CD4-positive, alpha-beta T cell treated with Interferon gamma for 1 hour (primary cell): ENCODE data around the gene SNRNP25.
"Not testable (repeated sequence)": the region's sequence is repeated elsewhere in the genome, so short reads cannot be mapped to it uniquely, and the experiment has no call there.

ENCODE experiments used
- DNase-seq: peaks from one replicate; pipeline ENCODE4 v3.0.0-alpha.2; 2020

SNRNP25 gene

DNA sequence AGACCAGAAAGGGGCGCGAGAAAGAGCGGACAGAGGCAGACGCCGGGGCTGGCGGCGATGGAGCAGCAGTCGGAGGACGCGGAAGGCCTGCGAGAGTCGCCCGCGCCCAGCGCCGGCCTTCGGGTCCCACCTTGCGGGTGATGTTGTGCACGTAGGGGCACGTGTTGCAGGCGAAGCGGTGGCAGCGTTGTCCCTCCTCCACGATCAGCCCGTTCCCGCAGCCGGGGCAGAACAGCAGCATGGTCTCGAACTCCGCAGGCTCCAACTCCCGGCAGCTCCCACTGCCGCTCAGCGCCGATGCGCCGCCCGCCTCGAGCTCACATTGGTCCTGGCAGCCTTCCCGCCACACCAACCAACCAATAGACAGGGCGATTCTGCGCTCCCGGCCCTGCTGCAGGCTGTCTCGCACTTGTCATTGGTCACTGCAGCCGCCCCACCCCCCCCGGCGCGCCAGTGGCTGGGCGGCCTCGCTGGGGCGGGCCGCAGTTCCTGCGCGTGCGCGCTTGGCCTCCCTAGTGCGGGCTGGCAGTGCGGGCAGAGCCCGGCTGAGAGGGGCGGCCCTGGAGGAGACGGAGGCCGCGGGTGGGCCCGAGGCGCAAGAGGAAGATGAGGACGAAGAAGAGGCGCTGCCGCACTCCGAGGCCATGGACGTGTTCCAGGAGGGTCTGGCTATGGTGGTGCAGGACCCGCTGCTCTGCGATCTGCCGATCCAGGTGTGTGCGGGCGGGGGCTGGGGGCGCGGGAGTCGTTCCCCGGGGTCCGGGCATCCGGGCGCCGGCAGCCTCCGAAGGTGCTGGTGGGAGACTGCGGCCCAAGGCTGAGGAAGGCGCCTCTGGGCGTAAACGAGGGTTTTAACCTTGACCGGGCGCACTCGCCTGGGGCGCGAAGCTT, at the start of gene SNRNP25, which contains the start of gene POLR3K:
TSS of gene SNRNP25 (plus strand) at position 483 of the 891 bp plus-strand sequence. CDS start at position 672, 189 bp downstream.
TSS of gene POLR3K (minus strand) at position 263 of the 891 bp plus-strand sequence. CDS start at position 241, 22 bp downstream.
- DNase-seq = peak; percentile 98

DNA sequence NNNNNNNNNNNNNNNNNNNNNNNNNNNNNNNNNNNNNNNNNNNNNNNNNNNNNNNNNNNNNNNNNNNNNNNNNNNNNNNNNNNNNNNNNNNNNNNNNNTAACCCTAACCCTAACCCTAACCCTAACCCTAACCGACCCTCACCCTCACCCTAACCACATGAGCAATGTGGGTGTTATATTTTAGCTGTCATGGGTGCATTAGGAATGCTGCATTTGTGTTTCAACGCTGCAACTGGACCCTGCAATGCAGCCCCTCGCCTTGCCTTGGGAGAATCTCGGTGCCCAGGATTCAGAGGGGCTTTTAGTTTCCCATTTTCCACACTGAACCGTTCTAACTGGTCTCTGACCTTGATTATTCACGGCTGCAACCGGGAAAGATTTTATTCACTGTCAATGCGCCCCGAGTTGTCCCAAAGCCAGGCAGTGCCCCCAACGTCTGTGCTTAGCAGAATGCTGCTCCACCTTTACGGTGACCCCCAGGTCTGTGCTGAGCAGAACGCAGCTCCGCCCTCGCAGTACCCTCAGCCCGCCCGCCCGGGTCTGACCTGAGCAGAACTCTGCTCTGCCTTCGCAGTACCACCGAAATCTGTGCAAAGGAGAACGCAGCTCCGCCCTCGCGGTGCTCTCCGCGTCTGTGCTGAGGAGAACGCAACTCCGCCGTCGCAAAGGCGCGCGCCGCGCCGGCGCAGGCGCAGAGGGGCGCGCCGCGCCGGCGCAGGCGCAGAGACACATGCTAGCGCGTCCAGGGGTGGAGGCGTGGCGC, 43.5 kb upstream of the SNRNP25 start:
- no peak for DNase-seq

DNA sequence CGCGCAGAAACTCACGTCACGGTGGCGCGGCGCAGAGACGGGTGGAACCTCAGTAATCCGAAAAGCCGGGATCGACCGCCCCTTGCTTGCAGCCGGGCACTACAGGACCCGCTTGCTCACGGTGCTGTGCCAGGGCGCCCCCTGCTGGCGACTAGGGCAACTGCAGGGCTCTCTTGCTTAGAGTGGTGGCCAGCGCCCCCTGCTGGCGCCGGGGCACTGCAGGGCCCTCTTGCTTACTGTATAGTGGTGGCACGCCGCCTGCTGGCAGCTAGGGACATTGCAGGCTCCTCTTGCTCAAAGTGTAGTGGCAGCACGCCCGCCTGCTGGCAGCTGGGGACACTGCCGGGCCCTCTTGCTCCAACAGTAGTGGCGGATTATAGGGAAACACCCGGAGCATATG, 42.9 kb upstream of the SNRNP25 start:
- DNase-seq = peak; percentile 93

DNA sequence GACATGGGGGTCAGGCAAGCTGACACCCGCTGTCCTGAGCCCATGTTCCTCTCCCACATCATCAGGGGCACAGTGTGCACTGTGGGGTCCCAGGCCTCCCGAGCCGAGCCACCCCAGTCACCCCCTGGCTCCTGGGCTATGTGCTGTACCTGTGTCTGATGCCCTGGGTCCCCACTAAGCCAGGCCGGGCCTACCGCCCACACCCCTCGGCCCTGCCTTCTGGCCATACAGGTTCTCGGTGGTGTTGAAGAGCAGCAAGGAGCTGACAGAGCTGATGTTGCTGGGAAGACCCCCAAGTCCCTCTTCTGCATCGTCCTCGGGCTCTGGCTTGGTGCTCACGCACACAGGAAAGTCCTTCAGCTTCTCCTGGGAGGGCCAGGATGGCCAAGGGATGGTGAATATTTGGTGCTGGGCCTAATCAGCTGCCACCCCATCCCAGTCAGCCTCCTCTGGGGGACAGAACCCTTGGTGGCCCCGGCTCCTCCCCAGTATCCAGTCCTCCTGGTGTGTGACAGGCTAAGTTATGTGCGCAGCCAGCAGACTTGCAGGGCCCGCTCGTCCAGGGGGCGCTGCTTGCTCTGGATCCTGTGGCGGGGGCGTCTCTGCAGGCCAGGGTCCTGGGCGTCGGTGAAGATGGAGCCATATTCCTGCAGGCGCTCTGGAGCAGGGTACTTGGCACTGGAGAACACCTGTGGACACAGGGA, 36.4 kb upstream of the SNRNP25 start:
- DNase-seq = not testable (repeated sequence)

DNA sequence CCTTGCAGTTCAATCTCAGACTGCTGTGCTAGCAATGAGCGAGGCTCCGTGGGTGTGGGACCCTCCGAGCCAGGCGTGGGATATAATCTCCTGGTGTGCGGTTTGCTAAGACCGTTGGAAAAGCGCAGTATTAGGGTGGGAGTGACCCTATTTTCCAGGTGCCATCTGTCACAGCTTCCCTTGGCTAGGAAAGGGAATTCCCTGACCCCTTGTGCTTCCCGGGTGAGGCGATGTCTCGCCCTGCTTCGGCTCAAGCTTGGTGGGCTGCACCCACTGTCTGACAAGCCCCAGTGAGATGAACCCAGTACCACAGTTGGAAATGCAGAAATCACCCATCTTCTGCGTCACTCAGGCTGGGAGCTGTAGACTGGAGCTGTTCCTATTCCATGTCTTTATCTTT, 32.7 kb upstream of the SNRNP25 start:
- DNase-seq = not testable (repeated sequence)

DNA sequence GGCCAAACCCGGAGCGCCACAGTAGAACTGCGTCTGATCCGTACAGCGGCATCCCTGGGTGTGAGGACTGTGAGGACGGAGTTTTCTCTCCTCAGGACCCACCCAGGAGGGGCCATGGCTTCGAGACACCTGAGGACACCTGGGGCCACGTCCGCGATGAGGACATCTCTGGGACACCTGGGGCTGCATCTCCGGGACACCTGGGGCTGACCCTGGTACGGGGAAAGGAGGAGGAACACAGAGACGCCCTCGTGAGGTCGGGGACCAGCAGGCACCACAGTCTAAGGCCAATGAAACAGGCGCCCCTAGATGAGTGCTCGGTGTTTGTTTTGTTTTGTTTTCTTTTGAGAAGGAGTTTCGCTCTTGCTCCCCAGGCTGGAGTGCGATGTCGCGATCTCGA, 29.5 kb upstream of the SNRNP25 start:
- DNase-seq = not testable (repeated sequence)

DNA sequence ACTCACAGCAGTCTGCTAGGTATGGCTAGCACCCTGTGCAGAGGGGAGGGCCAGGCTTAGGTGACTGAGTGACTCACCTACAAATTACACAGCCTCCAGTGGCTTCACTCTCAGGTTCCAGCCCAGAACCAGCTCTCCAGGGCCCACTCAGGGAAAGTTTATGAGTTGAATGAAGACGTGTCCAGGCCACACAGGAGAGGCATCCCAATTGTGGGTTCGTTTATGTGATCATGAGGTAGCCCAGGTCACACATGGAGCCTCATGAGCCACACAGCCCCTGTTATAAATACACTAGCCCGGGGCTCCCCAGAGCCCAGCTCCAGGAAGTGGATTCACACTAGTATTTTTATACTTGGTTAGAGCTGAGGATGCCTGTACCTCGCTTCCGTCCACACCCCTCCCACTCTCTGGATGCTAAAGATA, 27.7 kb upstream of the SNRNP25 start:
- not testable (repeated sequence) for DNase-seq

DNA sequence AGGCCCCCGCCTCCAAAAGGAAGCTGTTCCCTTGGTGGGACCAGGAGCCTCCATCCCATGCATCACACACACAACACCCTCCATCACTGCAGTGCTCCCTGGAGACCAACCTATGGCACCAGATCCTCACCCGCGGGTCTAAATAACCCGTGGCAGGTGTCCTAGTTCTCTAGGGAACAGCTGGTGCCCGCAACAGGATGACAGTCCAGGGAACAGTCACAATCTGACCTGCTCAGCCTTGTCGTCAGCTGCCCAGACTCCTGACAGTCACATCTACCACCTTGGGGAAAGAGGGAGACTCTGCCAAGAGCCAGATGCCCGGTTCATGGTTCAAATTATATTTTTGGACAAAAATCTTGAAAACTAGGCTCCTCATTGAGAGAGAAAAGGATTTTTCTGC, 23.0 kb upstream of the SNRNP25 start:
- not testable (repeated sequence) for DNase-seq

DNA sequence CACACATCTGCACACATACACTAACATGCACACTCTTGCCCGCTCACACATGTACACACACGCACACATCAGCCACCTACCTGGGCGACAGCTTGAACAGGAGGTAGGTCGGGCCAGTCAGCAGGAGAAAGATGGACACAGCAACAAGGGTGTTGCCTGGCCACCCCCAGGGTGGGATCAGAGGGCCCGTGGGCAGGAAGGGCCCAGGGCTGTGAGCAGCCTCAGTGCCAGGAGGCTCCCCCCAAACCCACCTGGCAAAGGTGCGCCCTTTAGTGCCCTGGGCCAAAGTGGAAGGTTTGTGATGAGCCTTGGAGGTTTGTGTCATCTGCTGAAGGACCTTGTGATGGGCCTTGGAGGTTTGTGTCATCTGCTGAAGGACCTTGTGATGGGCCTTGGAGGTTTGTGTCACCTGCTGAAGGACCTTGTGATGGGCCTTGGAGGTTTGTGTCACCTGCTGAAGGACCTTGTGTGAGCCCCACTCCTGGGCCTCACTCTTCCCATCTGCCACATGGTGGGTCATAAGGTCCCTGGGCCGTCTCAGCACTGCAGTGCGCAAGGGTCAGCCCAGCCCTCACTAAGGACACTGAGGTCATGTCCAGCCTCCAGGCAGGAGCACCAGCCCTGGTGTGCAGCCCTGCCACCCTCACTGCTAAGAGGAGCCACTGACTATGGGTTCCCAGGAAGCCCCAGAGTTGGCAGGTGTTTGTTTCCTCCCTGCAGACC, 20.3 kb upstream of the SNRNP25 start:
- DNase-seq = not testable (repeated sequence)

DNA sequence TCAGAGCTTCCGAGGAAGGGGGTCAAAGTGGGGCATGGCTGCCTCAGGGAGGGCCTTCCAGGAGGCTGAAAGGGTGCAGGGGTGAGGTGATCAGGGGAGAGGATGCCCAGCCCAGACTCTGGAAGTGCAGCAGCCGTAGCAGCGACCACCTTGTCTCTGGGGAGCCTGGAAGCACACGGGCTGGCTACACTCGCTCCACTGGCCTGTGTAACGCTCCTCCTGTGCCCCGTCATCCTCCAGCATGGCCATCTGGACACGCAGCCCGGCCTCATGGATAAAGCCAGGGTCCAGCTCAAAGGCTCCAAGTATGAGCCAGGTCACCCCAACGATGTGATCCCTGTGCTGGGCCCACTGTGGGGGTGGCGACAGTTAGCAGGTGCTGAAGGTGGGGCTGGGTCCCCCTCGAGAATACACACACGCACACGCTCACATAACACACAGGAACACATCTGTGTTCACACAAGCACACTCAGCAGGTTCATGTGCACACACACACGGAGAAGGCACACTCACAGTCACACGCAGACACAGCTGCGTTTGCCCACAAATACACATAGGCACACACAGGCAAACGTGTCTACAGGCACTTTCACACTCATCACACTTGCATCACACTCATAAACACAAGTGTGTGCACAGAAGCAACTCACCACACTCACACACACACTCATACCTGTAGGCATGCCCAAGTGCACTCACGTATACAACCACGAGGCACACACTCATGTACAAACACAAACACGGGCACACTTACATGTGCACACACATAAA, 19.6 kb upstream of the SNRNP25 start:
- no peak for DNase-seq

DNA sequence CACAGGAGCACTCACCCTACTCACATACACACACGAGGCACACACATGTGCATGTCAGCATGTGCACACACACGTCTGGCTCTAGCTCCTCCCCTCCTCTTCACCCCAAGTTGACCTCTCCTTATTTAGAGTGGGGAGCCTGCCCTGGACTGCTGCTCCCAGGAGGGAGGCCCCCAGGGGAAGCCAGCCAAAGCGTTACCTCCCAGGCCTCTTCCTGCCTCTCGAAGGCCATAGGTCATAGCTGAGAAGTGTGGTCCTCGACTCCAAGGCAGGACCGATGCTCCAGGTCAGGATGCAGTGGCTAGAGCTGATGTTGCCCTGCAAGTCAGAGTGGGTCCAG, 19.0 kb upstream of the SNRNP25 start:
- DNase-seq = no peak

DNA sequence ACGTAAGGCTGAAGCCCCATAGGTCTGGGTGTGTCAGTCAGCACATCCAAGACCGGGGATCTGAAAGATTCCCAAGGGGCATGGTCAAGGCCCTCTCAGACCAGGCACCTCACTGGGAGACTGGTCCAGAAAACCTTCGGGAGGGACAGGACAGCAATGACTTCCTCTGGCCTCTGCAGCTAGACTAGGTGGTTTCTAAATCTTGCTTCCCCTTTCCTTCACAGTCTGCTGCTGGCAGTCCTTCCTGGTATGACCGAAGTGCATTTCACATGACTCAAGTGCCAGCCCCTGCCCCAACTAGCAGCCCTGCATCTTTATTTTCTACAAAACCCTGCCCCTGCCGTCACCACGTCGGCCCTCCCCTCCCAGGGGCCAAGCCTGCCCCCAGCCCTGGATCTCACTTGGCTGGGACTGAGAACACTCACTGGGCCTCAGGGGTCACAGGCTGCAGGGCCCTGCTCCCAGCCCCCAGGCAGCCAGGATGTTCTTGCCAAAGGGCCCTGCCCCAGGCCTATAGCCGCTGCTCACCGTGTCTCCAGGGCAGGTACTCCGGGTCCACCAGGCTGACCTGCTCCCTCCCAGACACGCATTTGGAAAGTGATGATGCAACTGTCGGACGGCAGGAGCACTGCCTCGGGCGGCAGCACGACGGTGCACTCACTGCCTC, 18.5 kb upstream of the SNRNP25 start:
- peak; percentile 49 for DNase-seq

DNA sequence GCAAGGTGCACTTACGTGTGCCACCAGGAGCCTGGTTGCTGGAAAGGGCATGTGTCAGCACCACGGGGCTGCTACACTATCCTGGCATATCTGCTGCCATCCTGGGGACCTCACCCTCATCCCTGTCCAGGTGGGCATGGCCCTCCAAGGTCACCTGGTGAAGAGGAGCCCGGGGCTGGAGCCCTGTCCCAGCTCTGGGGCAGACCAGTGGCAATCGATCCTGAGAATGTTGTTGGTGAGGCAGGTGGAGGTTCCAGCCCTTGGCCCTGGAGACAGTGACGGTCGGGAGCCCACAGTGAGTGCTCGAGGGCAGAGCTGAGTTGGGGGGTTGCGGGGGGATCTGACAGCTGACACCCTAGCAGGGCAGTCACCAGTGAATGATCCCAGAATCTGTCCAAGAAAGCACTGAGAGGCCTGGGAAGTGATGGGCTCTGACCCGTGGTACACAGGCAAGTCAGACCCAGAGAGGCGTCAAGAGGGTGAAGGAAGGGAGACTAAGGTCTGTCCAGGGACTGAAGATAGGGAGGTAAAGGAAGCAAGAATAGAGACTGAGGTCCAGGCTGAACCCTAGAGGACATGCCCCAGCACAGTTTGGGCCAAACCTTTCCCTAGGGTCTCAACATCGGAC, 17.8 kb upstream of the SNRNP25 start:
- no peak for DNase-seq

DNA sequence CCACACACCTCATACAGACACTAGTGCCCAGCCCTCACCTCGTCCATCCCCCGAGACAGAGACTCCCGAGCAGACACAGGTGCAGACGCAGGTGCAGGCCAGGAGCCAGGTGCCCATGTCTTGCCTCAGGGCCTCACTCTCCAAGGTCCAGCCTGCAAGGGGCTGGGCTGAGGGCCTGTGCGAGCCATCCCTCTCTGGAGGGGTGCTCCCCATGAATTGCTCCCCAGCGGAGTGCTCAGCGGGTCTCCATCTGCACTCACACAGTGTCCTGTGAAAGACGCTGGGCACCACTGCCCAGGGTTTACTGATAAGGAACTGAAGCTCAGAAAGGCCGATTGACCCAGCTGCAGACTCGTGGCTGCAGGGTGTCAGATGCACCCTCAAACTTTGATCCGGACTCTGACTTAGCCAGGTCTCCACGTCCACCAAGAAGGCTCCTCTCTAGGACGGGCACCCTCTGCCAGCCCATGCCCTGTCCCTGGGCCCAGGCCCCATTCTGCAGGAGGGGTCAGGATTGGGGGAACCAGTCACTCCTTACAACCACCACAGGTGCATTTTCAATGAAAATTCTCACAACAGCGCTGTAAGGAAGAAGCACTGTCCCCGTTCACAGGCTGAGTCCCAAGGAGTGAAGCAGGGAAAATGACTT, 17.2 kb upstream of the SNRNP25 start:
- no peak for DNase-seq

DNA sequence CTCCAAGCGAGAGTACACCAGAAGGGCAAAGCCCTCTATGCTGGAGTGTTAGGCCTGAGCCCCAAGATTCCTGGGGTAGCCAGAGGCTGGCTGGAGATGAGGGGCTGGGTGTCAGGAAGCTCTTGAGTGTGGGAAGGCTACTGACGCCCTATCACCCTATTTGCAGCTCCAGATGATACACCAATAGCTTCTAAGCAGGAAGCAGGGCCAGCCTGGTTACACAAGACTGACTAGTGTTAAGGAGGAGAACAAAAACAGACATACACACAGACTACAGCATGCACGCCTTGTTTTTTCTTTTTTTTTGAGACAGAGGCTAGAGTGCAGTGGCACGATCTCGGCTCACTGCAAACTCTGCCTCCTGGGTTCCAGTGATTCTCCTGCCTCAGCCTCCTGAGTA, 16.1 kb upstream of the SNRNP25 start:
- peak; percentile 18 for DNase-seq

DNA sequence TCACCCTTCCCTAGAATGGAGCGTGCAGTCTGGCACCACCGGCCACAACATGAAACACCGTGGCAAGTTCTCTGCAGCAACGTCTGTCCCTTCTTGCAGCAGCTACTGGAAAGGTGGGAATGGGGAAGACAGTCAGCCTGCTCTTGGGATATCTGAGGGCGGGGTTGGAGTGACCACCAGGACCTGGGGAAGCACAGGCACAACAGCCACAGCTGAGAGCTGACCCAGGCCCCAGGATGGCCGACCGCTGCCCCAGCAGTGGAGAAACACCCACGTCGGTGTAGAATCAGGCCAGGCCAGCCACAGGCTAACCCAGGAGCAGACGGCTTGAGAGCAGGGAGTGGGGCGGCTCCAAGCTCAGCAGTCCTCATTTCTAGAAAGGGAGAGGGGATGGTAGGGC, 15.4 kb upstream of the SNRNP25 start:
- DNase-seq = not testable (repeated sequence)

DNA sequence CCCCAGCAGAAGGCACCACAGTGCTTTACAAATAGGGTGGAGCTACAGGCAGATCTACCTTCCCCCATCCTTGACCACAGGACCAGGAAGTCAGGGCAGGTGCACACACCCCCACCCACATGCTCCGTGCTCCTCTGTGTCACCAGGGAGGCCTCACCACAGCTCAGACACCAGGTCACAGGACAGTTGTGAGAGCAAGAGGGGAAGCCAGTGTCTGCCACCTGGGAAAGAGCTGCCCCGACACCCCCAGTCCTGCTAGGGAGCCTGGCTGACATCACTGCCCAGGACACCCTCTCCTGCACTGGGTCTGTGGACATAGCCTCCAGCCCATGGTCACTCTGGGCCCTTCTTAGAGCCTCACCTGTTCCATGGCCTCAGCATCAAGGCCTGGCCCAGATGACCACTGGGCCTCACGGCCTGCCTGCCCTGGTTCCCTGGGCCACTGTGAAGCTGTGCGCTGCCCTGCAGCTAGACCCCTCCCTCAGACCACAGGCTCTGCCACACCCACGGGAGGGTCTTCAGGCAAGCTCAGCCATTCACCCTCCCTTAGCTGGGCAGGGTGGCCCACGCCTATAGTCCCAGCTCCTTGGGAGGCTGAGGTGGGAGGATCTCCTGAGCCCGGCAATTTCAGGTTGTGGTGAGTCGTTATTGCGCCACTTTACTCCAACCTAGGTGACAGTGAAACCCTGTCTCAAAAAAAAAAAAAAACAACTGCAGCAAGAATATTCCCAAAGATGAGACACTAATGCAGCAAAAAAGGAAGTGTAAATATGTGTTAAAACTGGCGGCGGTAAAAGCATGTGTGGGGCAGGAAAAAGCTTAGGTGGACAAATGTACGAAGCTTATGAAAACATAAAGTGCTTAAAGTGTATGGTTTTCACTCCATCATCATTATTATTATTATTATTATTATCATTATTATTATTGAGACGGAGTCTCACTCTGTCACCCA, 14.4 kb upstream of the SNRNP25 start:
- DNase-seq = peak; percentile 81

DNA sequence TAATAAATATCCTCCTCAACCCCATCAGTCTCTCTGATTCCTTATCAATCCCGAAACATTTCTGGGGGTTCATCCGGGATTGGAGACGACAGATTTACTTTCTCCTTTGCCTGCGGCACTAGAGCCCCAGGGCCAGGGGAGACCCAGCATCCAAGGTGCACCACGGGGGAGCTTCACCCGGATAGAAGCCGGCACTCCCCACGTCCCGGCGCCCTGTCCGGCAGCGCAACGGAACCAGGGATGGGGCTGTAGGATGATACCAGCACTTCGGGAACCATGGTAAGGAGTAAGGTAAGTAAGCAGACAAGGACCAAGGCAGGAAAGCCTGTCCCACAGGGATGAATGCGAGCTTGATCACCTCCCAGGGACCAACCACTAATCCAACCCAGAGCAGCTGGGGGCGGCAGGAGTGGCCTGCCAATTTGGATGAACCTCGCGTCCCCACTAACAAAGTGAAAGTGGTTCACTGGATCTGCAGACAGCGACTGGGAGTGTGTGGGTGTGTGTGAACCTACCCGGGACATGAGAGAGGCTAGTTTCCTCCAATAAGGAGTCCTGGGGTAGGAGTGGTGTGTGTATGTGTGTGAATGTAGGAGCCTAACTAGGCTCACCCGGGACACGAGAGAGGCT, 12.1 kb upstream of the SNRNP25 start:
- DNase-seq = no peak
